ENCODE results near the gene HOXA11.

The HOXA11 gene

GRCh38 chr7:27139334-27140125 lies 45.5 kb downstream of the HOXA11 start:
- Histone ChIP-seq H3K4me1 (ENCODE audit: control insufficient read depth, insufficient read depth, low read length, unreplicated experiment) (peaks cover 8% of the 10 kb centered on the region), H3K27ac (ENCODE audit: low read depth, low read length) (no peak overlapping the region), H3K79me2 (ENCODE audit: control insufficient read depth, insufficient read depth, low read length, unreplicated experiment) (no peaks in the 10 kb centered on the region), H3K27me3 (ENCODE audit: insufficient read depth, low read length) (peaks cover 99% of the 10 kb centered on the region), H3K4me3 (ENCODE audit: low read depth, low read length) (no peak overlapping the region), H3K36me3 (ENCODE audit: insufficient read depth, low read length) (no peaks in the 10 kb centered on the region), H2AFZ (ENCODE audit: low read length, unreplicated experiment) (no peak overlapping the region)

- H3K4me1 ChIP-seq (ENCODE audit: control insufficient read depth, insufficient read depth, low read length, unreplicated experiment), result peaks cover 8% of the 10 kb centered on the region
- H3K4me3 ChIP-seq (ENCODE audit: low read depth, low read length), result no peak overlapping the region
- H3K27me3 ChIP-seq (ENCODE audit: insufficient read depth, low read length), result peaks cover 99% of the 10 kb centered on the region
- no peak overlapping the region for H3K27ac ChIP-seq (ENCODE audit: low read depth, low read length)
- H3K36me3 ChIP-seq (ENCODE audit: insufficient read depth, low read length), result no peaks in the 10 kb centered on the region
- H3K79me2 ChIP-seq (ENCODE audit: control insufficient read depth, insufficient read depth, low read length, unreplicated experiment), result no peaks in the 10 kb centered on the region
- H2AFZ ChIP-seq (ENCODE audit: low read length, unreplicated experiment), result no peak overlapping the region
These were observed 46.1 kb downstream of the HOXA11 start for GRCh38 chr7:27138985-27139333.

- no peaks in the 10 kb centered on the region for H3K79me2 ChIP-seq (ENCODE audit: control insufficient read depth, insufficient read depth, low read length, unreplicated experiment)
- H3K36me3 ChIP-seq (ENCODE audit: insufficient read depth, low read length), result no peaks in the 10 kb centered on the region
- H3K4me3 ChIP-seq (ENCODE audit: low read depth, low read length), result no peak overlapping the region
- H3K27me3 ChIP-seq (ENCODE audit: insufficient read depth, low read length), result peaks cover 99% of the 10 kb centered on the region
- peaks cover 8% of the 10 kb centered on the region for H3K4me1 ChIP-seq (ENCODE audit: control insufficient read depth, insufficient read depth, low read length, unreplicated experiment)
- H3K27ac ChIP-seq (ENCODE audit: low read depth, low read length), result no peak overlapping the region
- H2AFZ ChIP-seq (ENCODE audit: low read length, unreplicated experiment), result no peak overlapping the region
These were observed 46.6 kb downstream of the HOXA11 start for GRCh38 chr7:27138472-27138871.

- H3K4me3 ChIP-seq (ENCODE audit: low read depth, low read length), result no peak overlapping the region
- no peaks in the 10 kb centered on the region for H3K79me2 ChIP-seq (ENCODE audit: control insufficient read depth, insufficient read depth, low read length, unreplicated experiment)
- H3K36me3 ChIP-seq (ENCODE audit: insufficient read depth, low read length), result no peaks in the 10 kb centered on the region
- H2AFZ ChIP-seq (ENCODE audit: low read length, unreplicated experiment), result no peak overlapping the region
- H3K4me1 ChIP-seq (ENCODE audit: control insufficient read depth, insufficient read depth, low read length, unreplicated experiment), result peaks cover 8% of the 10 kb centered on the region
- no peak overlapping the region for H3K27ac ChIP-seq (ENCODE audit: low read depth, low read length)
- H3K27me3 ChIP-seq (ENCODE audit: insufficient read depth, low read length), result peaks cover 99% of the 10 kb centered on the region
These were observed 47.3 kb downstream of the HOXA11 start for GRCh38 chr7:27137640-27138315.

GRCh38 chr7:27134392-27134791 lies 50.6 kb downstream of the HOXA11 start:
- no peaks in the 10 kb centered on the region for H3K79me2 ChIP-seq (ENCODE audit: control insufficient read depth, insufficient read depth, low read length, unreplicated experiment)
- no peak overlapping the region for H3K4me3 ChIP-seq (ENCODE audit: low read depth, low read length)
- H3K36me3 ChIP-seq (ENCODE audit: insufficient read depth, low read length), result no peaks in the 10 kb centered on the region
- H2AFZ ChIP-seq (ENCODE audit: low read length, unreplicated experiment), result no peak overlapping the region
- H3K4me1 ChIP-seq (ENCODE audit: control insufficient read depth, insufficient read depth, low read length, unreplicated experiment), result peaks cover 8% of the 10 kb centered on the region
- no peak overlapping the region for H3K27ac ChIP-seq (ENCODE audit: low read depth, low read length)
- peaks cover 98% of the 10 kb centered on the region for H3K27me3 ChIP-seq (ENCODE audit: insufficient read depth, low read length)

GRCh38 chr7:27133409-27134231 lies 51.4 kb downstream of the HOXA11 start:
- H3K4me1 ChIP-seq (ENCODE audit: control insufficient read depth, insufficient read depth, low read length, unreplicated experiment), result peaks cover 8% of the 10 kb centered on the region
- no peak overlapping the region for H3K27ac ChIP-seq (ENCODE audit: low read depth, low read length)
- H3K4me3 ChIP-seq (ENCODE audit: low read depth, low read length), result no peak overlapping the region

GRCh38 chr7:27132978-27133377 lies 52.1 kb downstream of the HOXA11 start:
- H3K27ac ChIP-seq (ENCODE audit: low read depth, low read length), result no peak overlapping the region
- no peak overlapping the region for H3K4me3 ChIP-seq (ENCODE audit: low read depth, low read length)
- H3K79me2 ChIP-seq (ENCODE audit: control insufficient read depth, insufficient read depth, low read length, unreplicated experiment), result no peaks in the 10 kb centered on the region
- H3K36me3 ChIP-seq (ENCODE audit: insufficient read depth, low read length), result no peaks in the 10 kb centered on the region
- no peak overlapping the region for H2AFZ ChIP-seq (ENCODE audit: low read length, unreplicated experiment)
- peaks cover 98% of the 10 kb centered on the region for H3K27me3 ChIP-seq (ENCODE audit: insufficient read depth, low read length)
- H3K4me1 ChIP-seq (ENCODE audit: control insufficient read depth, insufficient read depth, low read length, unreplicated experiment), result peaks cover 8% of the 10 kb centered on the region

More at GRCh38 chr7:27133409-27134231, 51.4 kb downstream of the HOXA11 start:
- H3K79me2 ChIP-seq (ENCODE audit: control insufficient read depth, insufficient read depth, low read length, unreplicated experiment), result no peaks in the 10 kb centered on the region
- peaks cover 98% of the 10 kb centered on the region for H3K27me3 ChIP-seq (ENCODE audit: insufficient read depth, low read length)
- H2AFZ ChIP-seq (ENCODE audit: low read length, unreplicated experiment), result no peak overlapping the region
- no peaks in the 10 kb centered on the region for H3K36me3 ChIP-seq (ENCODE audit: insufficient read depth, low read length)

GRCh38 chr7:27132214-27132613 lies 52.8 kb downstream of the HOXA11 start:
- Histone ChIP-seq H3K27ac (ENCODE audit: low read depth, low read length) (no peak overlapping the region), H3K27me3 (ENCODE audit: insufficient read depth, low read length) (peaks cover 98% of the 10 kb centered on the region), H3K36me3 (ENCODE audit: insufficient read depth, low read length) (no peaks in the 10 kb centered on the region), H3K4me1 (ENCODE audit: control insufficient read depth, insufficient read depth, low read length, unreplicated experiment) (peaks cover 8% of the 10 kb centered on the region), H3K4me3 (ENCODE audit: low read depth, low read length) (no peak overlapping the region), H2AFZ (ENCODE audit: low read length, unreplicated experiment) (no peak overlapping the region), H3K79me2 (ENCODE audit: control insufficient read depth, insufficient read depth, low read length, unreplicated experiment) (no peaks in the 10 kb centered on the region)

- H3K27ac ChIP-seq (ENCODE audit: low read depth, low read length), result no peak overlapping the region
- peaks cover 8% of the 10 kb centered on the region for H3K4me1 ChIP-seq (ENCODE audit: control insufficient read depth, insufficient read depth, low read length, unreplicated experiment)
- no peaks in the 10 kb centered on the region for H3K79me2 ChIP-seq (ENCODE audit: control insufficient read depth, insufficient read depth, low read length, unreplicated experiment)
- no peaks in the 10 kb centered on the region for H3K36me3 ChIP-seq (ENCODE audit: insufficient read depth, low read length)
- H3K4me3 ChIP-seq (ENCODE audit: low read depth, low read length), result peak overlapping the region; percentile 68
- no peak overlapping the region for H2AFZ ChIP-seq (ENCODE audit: low read length, unreplicated experiment)
- H3K27me3 ChIP-seq (ENCODE audit: insufficient read depth, low read length), result peaks cover 98% of the 10 kb centered on the region
These were observed 53.6 kb downstream of the HOXA11 start for GRCh38 chr7:27131390-27131819.
